ENCODE results near the gene ATF2. TPM values are rescaled to one million over a fixed set of nuclear protein-coding genes. Genes with fewer than 3 reads are reported as not detected.

The ATF2 gene
- total RNA-seq, 1 donor from 2014 or later, result 63.3 TPM

- Mint-ChIP-seq H3K9me3 (ENCODE audit: unreplicated experiment) (no peaks in the 10 kb centered on the region), H3K4me1 (ENCODE audit: unreplicated experiment) (peaks cover 7% of the 10 kb centered on the region), H3K27ac (ENCODE audit: unreplicated experiment) (no peak overlapping the region), H3K4me3 (ENCODE audit: unreplicated experiment) (peak overlapping the region; percentile 6), H3K27me3 (ENCODE audit: unreplicated experiment) (peaks cover 5% of the 10 kb centered on the region), H3K36me3 (ENCODE audit: low read depth, unreplicated experiment) (peaks cover 27% of the 10 kb centered on the region)
- no peak for DNase-seq (ENCODE audit: low spot score)
- TF ChIP-seq CTCF (IDR thresholded peaks at IDR 0.05; ENCODE audit: unreplicated experiment), result no peak
Observed at GRCh38 chr2:175062787-175063585, 105.0 kb downstream of the ATF2 start.

GRCh38 chr2:175057078-175057685, 110.8 kb downstream of the ATF2 start:
- TF ChIP-seq CTCF (IDR thresholded peaks at IDR 0.05; ENCODE audit: unreplicated experiment), result no peak
- no peaks in the 10 kb centered on the region for H3K36me3 Mint-ChIP-seq (ENCODE audit: low read depth, unreplicated experiment)
- no peak for DNase-seq (ENCODE audit: low spot score)
- H3K27ac Mint-ChIP-seq (ENCODE audit: unreplicated experiment), result peak overlapping the region; percentile 4
- no peaks in the 10 kb centered on the region for H3K9me3 Mint-ChIP-seq (ENCODE audit: unreplicated experiment)
- no peak overlapping the region for H3K4me3 Mint-ChIP-seq (ENCODE audit: unreplicated experiment)
- H3K27me3 Mint-ChIP-seq (ENCODE audit: unreplicated experiment), result no peaks in the 10 kb centered on the region
- peaks cover 10% of the 10 kb centered on the region for H3K4me1 Mint-ChIP-seq (ENCODE audit: unreplicated experiment)

GRCh38 chr2:175055993-175056392, 112.0 kb downstream of the ATF2 start:
- Mint-ChIP-seq H3K9me3 (ENCODE audit: unreplicated experiment) (no peaks in the 10 kb centered on the region), H3K27ac (ENCODE audit: unreplicated experiment) (no peak overlapping the region), H3K36me3 (ENCODE audit: low read depth, unreplicated experiment) (no peaks in the 10 kb centered on the region), H3K27me3 (ENCODE audit: unreplicated experiment) (no peaks in the 10 kb centered on the region), H3K4me1 (ENCODE audit: unreplicated experiment) (peaks cover 10% of the 10 kb centered on the region), H3K4me3 (ENCODE audit: unreplicated experiment) (no peak overlapping the region)
- no peak for DNase-seq (ENCODE audit: low spot score)
- TF ChIP-seq CTCF (IDR thresholded peaks at IDR 0.05; ENCODE audit: unreplicated experiment), result no peak

- Mint-ChIP-seq H3K4me1 (ENCODE audit: unreplicated experiment) (peaks cover 10% of the 10 kb centered on the region), H3K4me3 (ENCODE audit: unreplicated experiment) (no peak overlapping the region), H3K36me3 (ENCODE audit: low read depth, unreplicated experiment) (no peaks in the 10 kb centered on the region), H3K27me3 (ENCODE audit: unreplicated experiment) (no peaks in the 10 kb centered on the region), H3K27ac (ENCODE audit: unreplicated experiment) (no peak overlapping the region), H3K9me3 (ENCODE audit: unreplicated experiment) (no peaks in the 10 kb centered on the region)
- no peak for DNase-seq (ENCODE audit: low spot score)
- TF ChIP-seq CTCF (IDR thresholded peaks at IDR 0.05; ENCODE audit: unreplicated experiment), result no peak
Observed at GRCh38 chr2:175054340-175054739, 113.7 kb downstream of the ATF2 start.

GRCh38 chr2:175049661-175050060, 118.3 kb downstream of the ATF2 start:
- DNase-seq (ENCODE audit: low spot score), result no peak
- Mint-ChIP-seq H3K36me3 (ENCODE audit: low read depth, unreplicated experiment) (no peaks in the 10 kb centered on the region), H3K9me3 (ENCODE audit: unreplicated experiment) (no peaks in the 10 kb centered on the region), H3K4me1 (ENCODE audit: unreplicated experiment) (peaks cover 10% of the 10 kb centered on the region), H3K4me3 (ENCODE audit: unreplicated experiment) (no peak overlapping the region), H3K27me3 (ENCODE audit: unreplicated experiment) (no peaks in the 10 kb centered on the region), H3K27ac (ENCODE audit: unreplicated experiment) (no peak overlapping the region)
- TF ChIP-seq CTCF (IDR thresholded peaks at IDR 0.05; ENCODE audit: unreplicated experiment), result no peak
